Liver (tissue), 9 donors: ENCODE measurements around the gene MYH7B. TPM values are rescaled to one million over a fixed set of nuclear protein-coding genes. Genes with fewer than 3 reads are reported as not detected.

Experiments
- DNase-seq: peaks from one replicate; pipeline ENCODE4 v3.0.0-alpha.2; 2017; ENCODE audit warnings: low spot score
- H3K27ac ChIP-seq, 2 donors: one replicate each; pipeline ENCODE4 v1.7.0; 2013; ENCODE audit warnings: inconsistent platforms in 2 of 2, low read length in 2 of 2, control low read depth in 1 of 2, low read depth in 1 of 2, mild to moderate bottlenecking in 1 of 2
- H3K27me3 ChIP-seq, 4 donors: one replicate each; pipeline versions ENCODE4 v1.6.1 to v1.7.0; 2013; ENCODE audit warnings: low read length in 3 of 4, inconsistent platforms in 1 of 4, mild to moderate bottlenecking in 1 of 4, moderate library complexity in 1 of 4; ENCODE audit not compliant: control insufficient read depth in 4 of 4, insufficient read depth in 4 of 4
- H3K36me3 ChIP-seq, 4 donors: one replicate each; pipeline versions ENCODE4 v1.6.1 to v1.7.0; 2013; ENCODE audit warnings: low read length in 3 of 4, mild to moderate bottlenecking in 3 of 4, low read depth in 1 of 4, moderate library complexity in 1 of 4; ENCODE audit not compliant: control insufficient read depth in 4 of 4, insufficient read depth in 3 of 4
- H3K4me1 ChIP-seq, 4 donors: one replicate each; pipeline versions ENCODE4 v1.6.1 to v1.7.0; 2013; ENCODE audit warnings: low read length in 3 of 4, mild to moderate bottlenecking in 3 of 4, moderate library complexity in 1 of 4; ENCODE audit not compliant: control insufficient read depth in 4 of 4, insufficient read depth in 4 of 4
- H3K4me3 ChIP-seq, 3 donors: one replicate each; pipeline versions ENCODE4 v1.6.1 to v1.7.0; 2013; ENCODE audit warnings: low read length in 3 of 3, control low read depth in 1 of 3, low read depth in 1 of 3, mild to moderate bottlenecking in 1 of 3
- H3K9ac ChIP-seq, 2 donors: one replicate each; pipeline ENCODE4 v1.7.0; 2013; ENCODE audit warnings: low read length in 2 of 2, mild to moderate bottlenecking in 2 of 2, moderate library complexity in 2 of 2, control low read depth in 1 of 2, low read depth in 1 of 2
- H3K9me3 ChIP-seq, 4 donors: one replicate each; pipeline versions ENCODE4 v1.6.1 to v1.7.0; 2013; ENCODE audit warnings: low read length in 3 of 4; ENCODE audit not compliant: control insufficient read depth in 4 of 4
- CTCF ChIP-seq: fragments of 150-350 bp; IDR thresholded peaks from 2 replicates; pipeline ENCODE4 v1.5.1; 2017; ENCODE audit warnings: improper control_type of control experiment, low read depth, low read length; ENCODE audit not compliant: missing input control
- EGR1 ChIP-seq, 2 donors: IDR thresholded peaks; 2 replicates each; pipeline ENCODE4 v1.6.1; 2016 to 2018; ENCODE audit warnings: antibody characterized with exemption in 2 of 2, low read depth in 2 of 2
- FOXA1 ChIP-seq: IDR thresholded peaks from 2 replicates; pipeline ENCODE4 v1.6.1; 2016; ENCODE audit warnings: antibody characterized with exemption
- FOXA2 ChIP-seq: IDR thresholded peaks from 2 replicates; pipeline ENCODE4 v1.6.1; 2016; ENCODE audit warnings: antibody characterized with exemption
- GABPA ChIP-seq, 2 donors: IDR thresholded peaks in 1 of 2; conservative IDR thresholded peaks in 1 of 2; 2 replicates each; pipeline ENCODE4 v1.6.1; 2016; ENCODE audit warnings: antibody characterized with exemption in 2 of 2, mild to moderate bottlenecking in 1 of 2, moderate library complexity in 1 of 2
- HNF4A ChIP-seq, 2 donors: conservative IDR thresholded peaks; 2 replicates each; pipeline ENCODE4 v1.6.1; 2016; ENCODE audit warnings: antibody characterized with exemption in 2 of 2, mild to moderate bottlenecking in 2 of 2
- HNF4G ChIP-seq: IDR thresholded peaks from 2 replicates; pipeline ENCODE4 v1.6.1; 2016; ENCODE audit warnings: antibody characterized with exemption
- JUND ChIP-seq, 2 donors: IDR thresholded peaks; 2 replicates each; pipeline ENCODE4 v1.6.1; 2016; ENCODE audit warnings: antibody characterized with exemption in 2 of 2
- MAX ChIP-seq: IDR thresholded peaks from 2 replicates; pipeline ENCODE4 v1.6.1; 2016; ENCODE audit warnings: antibody characterized with exemption
- NR2F2 ChIP-seq: IDR thresholded peaks from 2 replicates; pipeline ENCODE4 v1.6.1; 2016; ENCODE audit warnings: antibody characterized with exemption
- RAD21 ChIP-seq, 2 donors: IDR thresholded peaks; 2 replicates each; pipeline ENCODE4 v1.6.1; 2016; ENCODE audit warnings: antibody characterized with exemption in 2 of 2, mild to moderate bottlenecking in 2 of 2
- RXRA ChIP-seq, 2 donors: IDR thresholded peaks; 2 replicates each; pipeline ENCODE4 v1.6.1; 2017 to 2018; ENCODE audit warnings: antibody characterized with exemption in 2 of 2, mild to moderate bottlenecking in 1 of 2
- SP1 ChIP-seq: IDR thresholded peaks from 2 replicates; pipeline ENCODE4 v1.6.1; 2018; ENCODE audit warnings: antibody characterized with exemption, mild to moderate bottlenecking
- TAF1 ChIP-seq: conservative IDR thresholded peaks from 2 replicates; pipeline ENCODE4 v1.6.1; 2016; ENCODE audit warnings: antibody characterized with exemption, mild to moderate bottlenecking
- YY1 ChIP-seq: IDR thresholded peaks from 2 replicates; pipeline ENCODE4 v1.6.1; 2016; ENCODE audit warnings: antibody characterized with exemption, mild to moderate bottlenecking
- ZBTB33 ChIP-seq: IDR thresholded peaks from 2 replicates; pipeline ENCODE4 v1.6.1; 2016; ENCODE audit warnings: antibody characterized with exemption
- polyA plus RNA-seq, 2 donors: library from polyadenylated mRNA; stranded (reverse) in 1 of 2; unstranded in 1 of 2; fragments of 200-250 nt in 1 of 2; fragments of >200 nt in 1 of 2; fragmentation: Nextera tagmentation in 1 of 2; extraction: Ambion mirVana in 1 of 2; gene quantifications; one replicate each; pipeline versions ENCODE4 v1.2.1 to v1.2.3, GENCODE V29; 2013 to 2015
- total RNA-seq, 2 donors: library from RNA; depleted of rRNA; stranded (reverse); fragments of >200 nt; gene quantifications; one replicate each; pipeline ENCODE4 v1.2.3, GENCODE V29; 2014
- TF ChIP-seq, protein P1 (sequence below): IDR thresholded peaks from 2 replicates; pipeline ENCODE4 v1.6.1; 2016; ENCODE audit warnings: antibody characterized with exemption, mild to moderate bottlenecking
- TF ChIP-seq, protein P2 (sequence below): IDR thresholded peaks from 2 replicates; pipeline ENCODE4 v1.6.1; 2016; ENCODE audit warnings: antibody characterized with exemption
- donor health status: healthy.
- donor health status: healthy.
- donor health status: healthy.
- donor health status: healthy.
- donor health status: healthy.

The MYH7B gene
- total and polyA plus RNA-seq, 4 donors: 0.12 to 0.33 (median 0.24) TPM

DNA sequence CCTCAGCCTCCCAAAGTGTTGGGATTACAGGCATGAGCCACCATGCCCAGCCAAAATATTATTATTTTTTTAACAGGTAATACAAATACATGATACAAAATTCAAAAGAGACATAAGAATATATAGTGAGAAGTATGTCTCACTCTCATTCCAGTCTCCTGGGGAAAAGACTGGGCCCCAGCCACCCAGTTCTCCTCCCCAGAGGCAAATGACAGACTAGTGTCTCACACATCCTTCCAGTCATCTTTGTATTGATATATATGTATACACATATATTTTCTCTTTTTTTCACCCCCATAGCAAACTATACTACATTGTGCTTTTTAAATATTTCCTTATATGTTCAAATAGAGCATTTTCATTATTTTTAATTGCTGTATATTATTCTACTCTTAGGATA, 8.3 kb upstream of the MYH7B start:
- Histone ChIP-seq H3K4me3 (no peak overlapping the region), H3K4me1 (peaks cover 0 to 14% (median 7%) of the 10 kb centered on the region in 4 donors), H3K27ac (no peak overlapping the region), H3K27me3 (no peaks in the 10 kb centered on the region), H3K36me3 (peaks cover 4 to 28% (median 9%) of the 10 kb centered on the region in 4 donors), H3K9ac (no peak overlapping the region), H3K9me3 (no peaks in the 10 kb centered on the region)
- no peak for DNase-seq
- TF ChIP-seq YY1 (no peak), ZBTB33 (no peak), RXRA (IDR thresholded peaks at IDR 0.05) (no peak), CTCF (no peak), NR2F2 (no peak), GABPA (IDR thresholded peaks at IDR 0.05 in 1 of 2, conservative IDR thresholded peaks at IDR 0.05 in 1 of 2) (no peak), TAF1 (no peak), EGR1 (IDR thresholded peaks at IDR 0.05; ENCODE audit: low read depth in 2 of 2) (no peak), FOXA2 (no peak), HNF4G (no peak), JUND (IDR thresholded peaks at IDR 0.05) (no peak)
- TF ChIP-seq, protein P1, sequence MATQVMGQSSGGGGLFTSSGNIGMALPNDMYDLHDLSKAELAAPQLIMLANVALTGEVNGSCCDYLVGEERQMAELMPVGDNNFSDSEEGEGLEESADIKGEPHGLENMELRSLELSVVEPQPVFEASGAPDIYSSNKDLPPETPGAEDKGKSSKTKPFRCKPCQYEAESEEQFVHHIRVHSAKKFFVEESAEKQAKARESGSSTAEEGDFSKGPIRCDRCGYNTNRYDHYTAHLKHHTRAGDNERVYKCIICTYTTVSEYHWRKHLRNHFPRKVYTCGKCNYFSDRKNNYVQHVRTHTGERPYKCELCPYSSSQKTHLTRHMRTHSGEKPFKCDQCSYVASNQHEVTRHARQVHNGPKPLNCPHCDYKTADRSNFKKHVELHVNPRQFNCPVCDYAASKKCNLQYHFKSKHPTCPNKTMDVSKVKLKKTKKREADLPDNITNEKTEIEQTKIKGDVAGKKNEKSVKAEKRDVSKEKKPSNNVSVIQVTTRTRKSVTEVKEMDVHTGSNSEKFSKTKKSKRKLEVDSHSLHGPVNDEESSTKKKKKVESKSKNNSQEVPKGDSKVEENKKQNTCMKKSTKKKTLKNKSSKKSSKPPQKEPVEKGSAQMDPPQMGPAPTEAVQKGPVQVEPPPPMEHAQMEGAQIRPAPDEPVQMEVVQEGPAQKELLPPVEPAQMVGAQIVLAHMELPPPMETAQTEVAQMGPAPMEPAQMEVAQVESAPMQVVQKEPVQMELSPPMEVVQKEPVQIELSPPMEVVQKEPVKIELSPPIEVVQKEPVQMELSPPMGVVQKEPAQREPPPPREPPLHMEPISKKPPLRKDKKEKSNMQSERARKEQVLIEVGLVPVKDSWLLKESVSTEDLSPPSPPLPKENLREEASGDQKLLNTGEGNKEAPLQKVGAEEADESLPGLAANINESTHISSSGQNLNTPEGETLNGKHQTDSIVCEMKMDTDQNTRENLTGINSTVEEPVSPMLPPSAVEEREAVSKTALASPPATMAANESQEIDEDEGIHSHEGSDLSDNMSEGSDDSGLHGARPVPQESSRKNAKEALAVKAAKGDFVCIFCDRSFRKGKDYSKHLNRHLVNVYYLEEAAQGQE: no peak

DNA sequence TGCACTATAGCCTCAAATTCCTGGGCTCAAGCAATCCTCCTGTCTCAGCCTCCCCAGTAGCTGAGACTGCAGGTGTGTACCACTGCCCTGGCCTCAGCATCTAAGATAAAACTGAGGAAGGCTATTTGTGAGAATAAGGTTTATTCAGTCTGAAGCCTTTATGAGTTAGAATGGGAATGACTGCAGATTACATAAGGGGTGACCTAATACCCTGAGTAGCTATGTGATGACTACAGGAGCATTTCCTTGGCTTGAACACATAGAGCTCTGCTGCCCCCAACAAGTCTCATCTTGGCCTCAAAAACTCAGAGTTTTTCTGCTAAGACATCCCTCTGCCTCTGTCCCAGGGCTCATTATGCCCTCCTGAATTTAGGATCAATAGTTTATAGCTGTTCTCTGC, 7.6 kb upstream of the MYH7B start:
- peaks cover 0 to 14% (median 7%) of the 10 kb centered on the region in 4 donors for H3K4me1 ChIP-seq
- no peak for DNase-seq
- no peak for TF ChIP-seq SP1
- no peak for TF ChIP-seq TAF1
- TF ChIP-seq FOXA1: no peak
- no peak for TF ChIP-seq ZBTB33
- no peak for TF ChIP-seq RAD21 (IDR thresholded peaks at IDR 0.05)
- no peak for TF ChIP-seq HNF4A (conservative IDR thresholded peaks at IDR 0.05)
- TF ChIP-seq MAX: no peak
- TF ChIP-seq YY1: no peak
- TF ChIP-seq HNF4G: no peak
- no peak for TF ChIP-seq FOXA2
- TF ChIP-seq, protein P2, sequence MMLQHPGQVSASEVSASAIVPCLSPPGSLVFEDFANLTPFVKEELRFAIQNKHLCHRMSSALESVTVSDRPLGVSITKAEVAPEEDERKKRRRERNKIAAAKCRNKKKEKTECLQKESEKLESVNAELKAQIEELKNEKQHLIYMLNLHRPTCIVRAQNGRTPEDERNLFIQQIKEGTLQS: no peak
- no peak for TF ChIP-seq GABPA (IDR thresholded peaks at IDR 0.05 in 1 of 2, conservative IDR thresholded peaks at IDR 0.05 in 1 of 2)
- TF ChIP-seq EGR1 (IDR thresholded peaks at IDR 0.05; ENCODE audit: low read depth in 2 of 2): no peak
- TF ChIP-seq CTCF: no peak
- no peak for TF ChIP-seq JUND (IDR thresholded peaks at IDR 0.05)
- no peaks in the 10 kb centered on the region for H3K27me3 ChIP-seq
- H3K9me3 ChIP-seq: no peaks in the 10 kb centered on the region
- H3K4me3 ChIP-seq: no peak overlapping the region
- H3K27ac ChIP-seq: no peak overlapping the region
- H3K9ac ChIP-seq: no peak overlapping the region
- peaks cover 0 to 22% (median 5%) of the 10 kb centered on the region in 4 donors for H3K36me3 ChIP-seq
